WTC11 (cell line): ENCODE results near the gene SGCA.

Experiments used
- ATF1 ChIP-seq: sonication (generic); formaldehyde crosslinking; IDR thresholded peaks from 2 replicates; pipeline ENCODE4 v1.8.1; 2023; ENCODE audit warnings: mild to moderate bottlenecking, moderate library complexity, missing genetic modification reagents
- CTCF ChIP-seq: fragments of 200-600 bp; IDR thresholded peaks from 2 replicates; pipeline ENCODE4 v1.8.0; 2022; ENCODE audit warnings: antibody characterized with exemption
- GABPB1 ChIP-seq: sonication (generic); formaldehyde crosslinking; IDR thresholded peaks from 2 replicates; pipeline ENCODE4 v1.8.1; 2023; ENCODE audit warnings: mild to moderate bottlenecking, missing genetic modification reagents
- IRF1 ChIP-seq: sonication (generic); formaldehyde crosslinking; IDR thresholded peaks from 2 replicates; pipeline ENCODE4 v1.8.0; 2023; ENCODE audit warnings: missing genetic modification reagents
- MYBL2 ChIP-seq: sonication (generic); formaldehyde crosslinking; IDR thresholded peaks from 2 replicates; pipeline ENCODE4 v1.8.1; 2023; ENCODE audit warnings: mild to moderate bottlenecking, moderate library complexity, missing genetic modification reagents
- NR2C2 ChIP-seq: sonication (generic); formaldehyde crosslinking; IDR thresholded peaks from 2 replicates; pipeline ENCODE4 v1.8.0; 2022; ENCODE audit warnings: mild to moderate bottlenecking, missing genetic modification reagents
- RELA ChIP-seq: sonication (generic); formaldehyde crosslinking; IDR thresholded peaks from 2 replicates; pipeline ENCODE4 v1.8.1; 2022; ENCODE audit warnings: missing genetic modification reagents, mild to moderate bottlenecking, borderline replicate concordance
- SMAD4 ChIP-seq: sonication (generic); formaldehyde crosslinking; IDR thresholded peaks from 2 replicates; pipeline ENCODE4 v1.8.0; 2022; ENCODE audit warnings: mild to moderate bottlenecking, missing genetic modification reagents
- TF ChIP-seq, protein P1 (sequence below): sonication (generic); formaldehyde crosslinking; IDR thresholded peaks from 2 replicates; pipeline ENCODE4 v1.8.0; 2023; ENCODE audit warnings: mild to moderate bottlenecking, missing genetic modification reagents
- TF ChIP-seq, protein P2 (sequence below): sonication (generic); formaldehyde crosslinking; conservative IDR thresholded peaks from 2 replicates; pipeline ENCODE4 v1.8.1; 2022; ENCODE audit warnings: mild to moderate bottlenecking, missing genetic modification reagents

GRCh38 chr17:50141745-50142110 is 24.1 kb upstream of the SGCA start:
- no peak for TF ChIP-seq CTCF
- no peak for TF ChIP-seq GABPB1
- TF ChIP-seq RELA (CRISPR knock-in tag) = no peak
- TF ChIP-seq, protein P1, sequence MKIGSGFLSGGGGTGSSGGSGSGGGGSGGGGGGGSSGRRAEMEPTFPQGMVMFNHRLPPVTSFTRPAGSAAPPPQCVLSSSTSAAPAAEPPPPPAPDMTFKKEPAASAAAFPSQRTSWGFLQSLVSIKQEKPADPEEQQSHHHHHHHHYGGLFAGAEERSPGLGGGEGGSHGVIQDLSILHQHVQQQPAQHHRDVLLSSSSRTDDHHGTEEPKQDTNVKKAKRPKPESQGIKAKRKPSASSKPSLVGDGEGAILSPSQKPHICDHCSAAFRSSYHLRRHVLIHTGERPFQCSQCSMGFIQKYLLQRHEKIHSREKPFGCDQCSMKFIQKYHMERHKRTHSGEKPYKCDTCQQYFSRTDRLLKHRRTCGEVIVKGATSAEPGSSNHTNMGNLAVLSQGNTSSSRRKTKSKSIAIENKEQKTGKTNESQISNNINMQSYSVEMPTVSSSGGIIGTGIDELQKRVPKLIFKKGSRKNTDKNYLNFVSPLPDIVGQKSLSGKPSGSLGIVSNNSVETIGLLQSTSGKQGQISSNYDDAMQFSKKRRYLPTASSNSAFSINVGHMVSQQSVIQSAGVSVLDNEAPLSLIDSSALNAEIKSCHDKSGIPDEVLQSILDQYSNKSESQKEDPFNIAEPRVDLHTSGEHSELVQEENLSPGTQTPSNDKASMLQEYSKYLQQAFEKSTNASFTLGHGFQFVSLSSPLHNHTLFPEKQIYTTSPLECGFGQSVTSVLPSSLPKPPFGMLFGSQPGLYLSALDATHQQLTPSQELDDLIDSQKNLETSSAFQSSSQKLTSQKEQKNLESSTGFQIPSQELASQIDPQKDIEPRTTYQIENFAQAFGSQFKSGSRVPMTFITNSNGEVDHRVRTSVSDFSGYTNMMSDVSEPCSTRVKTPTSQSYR (CRISPR knock-in tag) = no peak
- TF ChIP-seq NR2C2 (CRISPR knock-in tag) = no peak
- TF ChIP-seq SMAD4 = no peak
- TF ChIP-seq ATF1 (CRISPR knock-in tag) = no peak
- no peak for TF ChIP-seq IRF1
- TF ChIP-seq MYBL2 (CRISPR knock-in tag) = no peak
- TF ChIP-seq, protein P2, sequence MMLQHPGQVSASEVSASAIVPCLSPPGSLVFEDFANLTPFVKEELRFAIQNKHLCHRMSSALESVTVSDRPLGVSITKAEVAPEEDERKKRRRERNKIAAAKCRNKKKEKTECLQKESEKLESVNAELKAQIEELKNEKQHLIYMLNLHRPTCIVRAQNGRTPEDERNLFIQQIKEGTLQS (CRISPR knock-in tag) = no peak
